Epithelial cell of esophagus (primary cell): ENCODE results near the gene PRR33.

ENCODE experiments used
- DNase-seq: peaks from one replicate; pipeline ENCODE4 v3.0.0; 2010; ENCODE audit warnings: low read depth
- H3K4me3 ChIP-seq: 2 replicates; pipeline ENCODE4 v1.5.1; 2011; ENCODE audit warnings: mild to moderate bottlenecking, low read length, control low read depth
- TF ChIP-seq, protein P1 (sequence below): IDR thresholded peaks from 2 replicates; pipeline ENCODE4 v1.5.1; 2011; ENCODE audit warnings: low read depth, mild to moderate bottlenecking, low read length, control low read depth, inconsistent platforms; ENCODE audit not compliant: insufficient read depth; ENCODE audit errors: missing control alignments

PRR33 gene

DNA sequence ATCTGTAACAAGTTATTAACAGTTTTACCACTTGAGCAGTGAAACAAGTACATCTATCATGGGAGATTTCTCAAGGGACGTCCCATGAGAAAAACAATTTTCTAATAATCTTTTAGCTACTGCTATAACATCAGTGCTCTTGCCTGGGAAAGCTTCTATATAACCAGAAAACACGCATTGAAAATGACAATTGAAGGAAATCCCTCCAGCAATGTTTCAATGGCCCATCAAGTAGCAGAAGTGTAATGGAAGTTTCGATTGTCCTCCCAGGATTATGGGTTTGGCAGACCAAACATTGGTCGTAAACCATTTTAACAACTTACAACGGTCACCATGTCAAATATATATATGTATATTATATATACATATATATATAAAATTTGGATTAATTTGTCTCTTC lies 8.0 kb upstream of the PRR33 start:
- TF ChIP-seq, protein P1, sequence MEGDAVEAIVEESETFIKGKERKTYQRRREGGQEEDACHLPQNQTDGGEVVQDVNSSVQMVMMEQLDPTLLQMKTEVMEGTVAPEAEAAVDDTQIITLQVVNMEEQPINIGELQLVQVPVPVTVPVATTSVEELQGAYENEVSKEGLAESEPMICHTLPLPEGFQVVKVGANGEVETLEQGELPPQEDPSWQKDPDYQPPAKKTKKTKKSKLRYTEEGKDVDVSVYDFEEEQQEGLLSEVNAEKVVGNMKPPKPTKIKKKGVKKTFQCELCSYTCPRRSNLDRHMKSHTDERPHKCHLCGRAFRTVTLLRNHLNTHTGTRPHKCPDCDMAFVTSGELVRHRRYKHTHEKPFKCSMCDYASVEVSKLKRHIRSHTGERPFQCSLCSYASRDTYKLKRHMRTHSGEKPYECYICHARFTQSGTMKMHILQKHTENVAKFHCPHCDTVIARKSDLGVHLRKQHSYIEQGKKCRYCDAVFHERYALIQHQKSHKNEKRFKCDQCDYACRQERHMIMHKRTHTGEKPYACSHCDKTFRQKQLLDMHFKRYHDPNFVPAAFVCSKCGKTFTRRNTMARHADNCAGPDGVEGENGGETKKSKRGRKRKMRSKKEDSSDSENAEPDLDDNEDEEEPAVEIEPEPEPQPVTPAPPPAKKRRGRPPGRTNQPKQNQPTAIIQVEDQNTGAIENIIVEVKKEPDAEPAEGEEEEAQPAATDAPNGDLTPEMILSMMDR: no peak
- H3K4me3 ChIP-seq: no peak overlapping the region
- DNase-seq: no peak

DNA sequence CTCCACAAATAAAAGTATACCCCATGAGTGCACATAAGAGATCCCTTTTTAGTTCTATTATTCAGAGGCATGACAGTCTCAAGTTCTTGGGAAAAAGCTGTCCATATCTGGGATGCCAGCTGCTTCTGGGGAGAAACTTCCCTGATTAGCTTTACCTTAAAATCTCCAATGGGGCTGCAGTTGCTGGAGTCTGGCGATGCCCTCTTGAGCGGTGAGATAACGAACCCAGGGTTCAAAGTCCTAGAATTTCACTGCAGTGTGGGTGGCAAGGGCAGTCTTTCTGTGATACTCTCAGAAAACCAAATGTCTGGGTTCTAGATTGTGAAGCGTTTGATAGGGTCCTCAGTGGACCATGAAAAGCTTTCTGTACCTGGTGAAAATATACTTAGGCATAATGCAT lies 7.4 kb upstream of the PRR33 start:
- DNase-seq: no peak
- no peak overlapping the region for H3K4me3 ChIP-seq
- TF ChIP-seq, protein P1: no peak

DNA sequence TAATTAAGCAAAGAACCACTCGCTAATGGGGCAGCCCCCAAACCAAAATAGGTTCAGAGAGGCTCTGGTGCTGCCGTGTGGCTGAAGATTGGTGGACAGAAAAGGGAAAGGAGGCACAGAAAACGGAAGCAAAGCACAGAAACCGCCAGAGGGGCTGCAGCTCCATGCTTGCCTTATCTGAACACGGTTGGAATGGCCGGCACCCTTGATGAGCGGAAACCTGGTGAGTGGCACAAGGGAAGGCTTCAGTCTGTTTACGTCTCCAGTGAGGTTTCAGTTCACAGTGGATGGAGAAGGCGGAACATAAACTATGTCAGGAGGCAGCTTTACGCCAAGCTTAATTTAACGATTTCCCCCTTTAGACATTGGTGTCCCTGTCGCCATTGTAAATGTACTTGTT lies 5.2 kb upstream of the PRR33 start:
- TF ChIP-seq, protein P1: no peak
- H3K4me3 ChIP-seq: no peak overlapping the region
- no peak for DNase-seq

DNA sequence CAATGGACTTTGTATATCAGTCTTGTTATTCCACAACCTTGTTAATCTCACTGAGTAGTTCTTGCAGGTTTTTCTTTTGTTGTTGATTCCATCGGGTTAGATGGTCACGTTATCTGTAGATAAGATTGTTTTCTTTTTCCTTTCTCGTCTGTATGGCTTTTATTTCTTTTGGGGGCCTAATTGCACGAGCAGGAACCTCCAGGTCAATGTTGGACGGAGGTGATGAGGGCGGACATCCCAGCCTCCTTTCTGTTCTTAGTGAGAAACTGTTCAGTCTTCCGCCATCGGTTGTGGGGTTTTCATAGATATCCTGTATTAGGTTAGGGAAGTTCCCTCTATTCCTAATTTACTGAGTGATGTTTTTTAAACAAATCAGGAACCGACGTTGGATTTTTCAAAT lies 4.8 kb upstream of the PRR33 start:
- no peak for DNase-seq
- H3K4me3 ChIP-seq: no peak overlapping the region
- TF ChIP-seq, protein P1: no peak

DNA sequence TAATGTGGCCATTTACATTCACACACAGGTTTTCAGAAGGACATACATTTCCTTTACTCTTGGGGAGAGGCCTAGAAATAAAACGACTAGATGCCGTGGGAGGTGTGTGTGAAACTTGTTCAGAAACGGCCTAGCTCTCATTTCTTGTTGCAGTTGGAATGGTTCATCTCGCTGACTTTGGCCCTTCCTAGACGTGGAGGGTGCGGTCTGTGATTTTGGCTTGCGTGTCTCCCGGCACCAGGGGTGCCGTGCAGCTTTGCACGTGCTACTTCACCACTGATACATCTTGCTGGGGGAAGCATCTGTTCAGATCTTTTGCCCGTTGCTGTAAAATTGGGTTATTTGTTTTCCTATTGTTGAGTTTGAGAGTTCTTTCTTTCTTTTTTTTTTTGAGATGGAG lies 3.1 kb upstream of the PRR33 start:
- H3K4me3 ChIP-seq: no peak overlapping the region
- TF ChIP-seq, protein P1: no peak
- no peak for DNase-seq

DNA sequence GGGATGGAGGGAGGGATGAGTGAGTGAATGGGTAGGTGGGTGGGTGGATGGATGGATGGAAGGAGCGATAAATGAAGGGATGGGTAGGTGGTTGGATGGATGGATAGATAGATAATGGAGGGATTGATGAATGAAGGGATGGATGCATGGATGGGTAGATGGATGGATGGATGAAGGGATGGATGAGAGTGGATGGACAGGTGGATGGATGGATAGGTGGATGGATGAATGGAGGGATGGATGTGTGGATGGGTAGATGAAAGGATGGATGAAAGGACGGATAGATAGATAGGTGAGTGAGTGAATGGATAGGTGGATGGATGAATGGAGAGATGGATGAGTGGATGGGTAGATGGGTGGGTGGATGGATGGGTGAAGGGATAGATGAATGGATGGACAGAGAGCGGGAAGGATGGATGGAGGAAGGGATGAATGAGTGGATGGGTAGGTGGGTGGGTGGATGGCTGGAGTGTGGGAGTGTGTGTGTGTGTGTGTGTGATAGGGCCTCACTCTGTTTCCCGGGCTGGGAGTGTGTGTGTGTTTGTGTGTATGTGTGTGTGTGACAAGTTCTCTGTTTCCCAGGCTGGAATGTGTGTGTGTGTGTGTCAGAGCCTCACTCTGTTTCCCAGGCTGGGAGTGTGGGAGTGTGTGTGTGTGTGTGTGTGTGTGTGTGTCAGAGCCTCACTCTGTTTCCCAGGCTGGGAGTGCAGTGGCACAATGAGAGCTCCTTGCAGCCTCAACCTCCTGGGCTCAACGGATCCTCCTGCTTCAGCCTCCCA lies 2.1 kb upstream of the PRR33 start:
- TF ChIP-seq, protein P1: no peak
- no peak for DNase-seq

DNA sequence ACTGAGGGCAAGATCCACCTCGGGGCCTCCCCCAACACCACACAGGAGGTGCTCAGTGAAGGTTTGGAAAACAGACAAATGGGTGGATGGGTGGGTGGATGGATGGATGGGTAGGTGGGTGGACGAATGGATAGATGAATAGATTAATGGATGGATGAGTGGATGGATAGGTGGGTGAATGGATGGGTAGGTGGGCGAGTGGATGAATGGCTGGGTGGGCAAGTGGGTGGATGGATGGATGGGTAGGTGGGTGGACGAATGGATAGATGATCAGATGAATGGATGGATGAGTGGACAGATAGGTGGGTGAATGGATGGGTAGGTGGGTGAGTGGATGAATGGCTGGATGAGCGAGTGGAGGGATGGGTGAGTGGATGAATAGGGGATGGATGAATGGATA lies 863 bp upstream of the PRR33 start:
- DNase-seq: no peak
- TF ChIP-seq, protein P1: no peak

More for the DNA sequence above, 2.1 kb upstream of the PRR33 start:
- H3K4me3 ChIP-seq: no peak overlapping the region

More for the DNA sequence above, 863 bp upstream of the PRR33 start:
- H3K4me3 ChIP-seq: no peak overlapping the region
